ENCODE measurements around the gene KIAA2012. TPM values are rescaled to one million over a fixed set of nuclear protein-coding genes. Genes with fewer than 3 reads are reported as not detected.

Gene KIAA2012
- total RNA-seq, 1 donor, result not detected

GRCh38 chr2:202169131-202169530 is 96.1 kb downstream of the KIAA2012 start:
- Histone ChIP-seq H3K4me3 (ENCODE audit: insufficient read depth, low read length) (no peak overlapping the region), H3K36me3 (ENCODE audit: insufficient read depth, low read length) (no peaks in the 10 kb centered on the region), H3K4me2 (ENCODE audit: insufficient read depth, low read length) (no peak overlapping the region), H2AFZ (ENCODE audit: low read length) (no peak overlapping the region), H3K4me1 (ENCODE audit: insufficient read depth, low read length) (peaks cover 5% of the 10 kb centered on the region), H3K27ac (ENCODE audit: low read depth, low read length) (no peak overlapping the region), H4K20me1 (ENCODE audit: insufficient read depth, low read length) (no peaks in the 10 kb centered on the region), H3K79me2 (ENCODE audit: insufficient read depth, low read length) (no peaks in the 10 kb centered on the region), H3K27me3 (ENCODE audit: insufficient read depth, low read length) (no peaks in the 10 kb centered on the region), H3K9me3 (ENCODE audit: low read depth, low read length) (no peaks in the 10 kb centered on the region)
- TF ChIP-seq CTCF (IDR thresholded peaks at IDR 0.05; ENCODE audit: extremely low read depth, low read depth, low read length), result no peak
- no peak for DNase-seq (ENCODE audit: insufficient read length, low spot score, missing footprints)

DNA sequence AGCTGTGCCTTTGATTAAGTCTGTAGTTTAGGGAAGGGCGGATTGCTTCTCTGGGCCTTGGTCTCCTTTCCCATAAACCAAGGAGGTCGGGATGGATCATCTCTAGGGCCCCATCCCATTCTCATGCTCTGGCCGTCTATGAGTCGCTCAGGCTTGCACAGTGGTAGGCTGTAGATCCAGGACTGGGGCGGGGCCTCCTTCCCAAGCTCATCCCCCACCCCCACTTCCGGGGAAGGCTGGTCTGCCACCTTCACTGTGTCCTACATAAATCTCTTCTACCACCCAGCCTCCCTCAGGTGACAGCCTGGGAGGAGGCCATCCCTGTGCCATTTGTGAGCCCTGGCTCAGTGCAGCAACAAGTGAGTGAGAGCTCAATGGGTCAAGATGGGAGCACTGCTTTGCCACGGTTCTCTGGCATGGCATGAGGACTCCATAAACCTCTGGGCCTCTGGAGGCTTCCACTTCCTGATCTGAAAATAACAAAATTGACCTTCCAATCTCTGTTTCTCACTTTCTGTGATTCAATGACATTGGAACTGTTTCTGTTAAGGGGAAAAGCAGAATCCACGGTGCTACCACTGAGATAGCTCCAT is 96.9 kb downstream of the KIAA2012 start:
- Histone ChIP-seq H2AFZ (ENCODE audit: low read length) (no peak overlapping the region), H3K4me1 (ENCODE audit: insufficient read depth, low read length) (peaks cover 5% of the 10 kb centered on the region), H3K4me2 (ENCODE audit: insufficient read depth, low read length) (no peak overlapping the region), H3K36me3 (ENCODE audit: insufficient read depth, low read length) (no peaks in the 10 kb centered on the region), H3K4me3 (ENCODE audit: insufficient read depth, low read length) (no peak overlapping the region), H3K9me3 (ENCODE audit: low read depth, low read length) (no peaks in the 10 kb centered on the region), H3K27me3 (ENCODE audit: insufficient read depth, low read length) (no peaks in the 10 kb centered on the region), H4K20me1 (ENCODE audit: insufficient read depth, low read length) (no peaks in the 10 kb centered on the region), H3K79me2 (ENCODE audit: insufficient read depth, low read length) (no peaks in the 10 kb centered on the region), H3K27ac (ENCODE audit: low read depth, low read length) (no peak overlapping the region)
- no peak for TF ChIP-seq CTCF (IDR thresholded peaks at IDR 0.05; ENCODE audit: extremely low read depth, low read depth, low read length)
- DNase-seq (ENCODE audit: insufficient read length, low spot score, missing footprints), result no peak

GRCh38 chr2:202171241-202171825 is 98.3 kb downstream of the KIAA2012 start:
- peak overlapping the region; percentile 63 for H3K4me2 ChIP-seq (ENCODE audit: insufficient read depth, low read length)
- H4K20me1 ChIP-seq (ENCODE audit: insufficient read depth, low read length), result no peaks in the 10 kb centered on the region
- H3K4me3 ChIP-seq (ENCODE audit: insufficient read depth, low read length), result peak overlapping the region; percentile 55
- H3K9me3 ChIP-seq (ENCODE audit: low read depth, low read length), result no peaks in the 10 kb centered on the region
- no peaks in the 10 kb centered on the region for H3K36me3 ChIP-seq (ENCODE audit: insufficient read depth, low read length)
- H3K27ac ChIP-seq (ENCODE audit: low read depth, low read length), result no peak overlapping the region
- no peaks in the 10 kb centered on the region for H3K27me3 ChIP-seq (ENCODE audit: insufficient read depth, low read length)
- TF ChIP-seq CTCF (IDR thresholded peaks at IDR 0.05; ENCODE audit: extremely low read depth, low read depth, low read length), result no peak
- H3K4me1 ChIP-seq (ENCODE audit: insufficient read depth, low read length), result peaks cover 5% of the 10 kb centered on the region
- peak; percentile 31 for DNase-seq (ENCODE audit: insufficient read length, low spot score, missing footprints)
- H2AFZ ChIP-seq (ENCODE audit: low read length), result peak overlapping the region; percentile 93
- H3K79me2 ChIP-seq (ENCODE audit: insufficient read depth, low read length), result no peaks in the 10 kb centered on the region

GRCh38 chr2:202172439-202173211 is 99.6 kb downstream of the KIAA2012 start:
- H3K9me3 ChIP-seq (ENCODE audit: low read depth, low read length), result no peaks in the 10 kb centered on the region
- no peaks in the 10 kb centered on the region for H3K79me2 ChIP-seq (ENCODE audit: insufficient read depth, low read length)
- DNase-seq (ENCODE audit: insufficient read length, low spot score, missing footprints), result peak; percentile 37
- H3K27me3 ChIP-seq (ENCODE audit: insufficient read depth, low read length), result no peaks in the 10 kb centered on the region
- no peak for TF ChIP-seq CTCF (IDR thresholded peaks at IDR 0.05; ENCODE audit: extremely low read depth, low read depth, low read length)
- H2AFZ ChIP-seq (ENCODE audit: low read length), result peak overlapping the region; percentile 59
- peak overlapping the region; percentile 32 for H3K4me2 ChIP-seq (ENCODE audit: insufficient read depth, low read length)
- H4K20me1 ChIP-seq (ENCODE audit: insufficient read depth, low read length), result no peaks in the 10 kb centered on the region
- no peaks in the 10 kb centered on the region for H3K36me3 ChIP-seq (ENCODE audit: insufficient read depth, low read length)
- H3K4me3 ChIP-seq (ENCODE audit: insufficient read depth, low read length), result peak overlapping the region; percentile 1
- H3K27ac ChIP-seq (ENCODE audit: low read depth, low read length), result no peak overlapping the region
- H3K4me1 ChIP-seq (ENCODE audit: insufficient read depth, low read length), result peaks cover 5% of the 10 kb centered on the region
